Caco-2 (cell line): Measurements from ENCODE around the gene ZNF433. TPM values are rescaled to one million over a fixed set of nuclear protein-coding genes. Genes with fewer than 3 reads are reported as not detected.
"Not testable (repeated sequence)": the region's sequence is repeated elsewhere in the genome, so short reads cannot be mapped to it uniquely, and the experiment has no call there.

ENCODE experiments used
- Bru-seq: library from RNA; stranded (reverse); fragments of 400-500 nt; gene quantifications from one replicate; lab custom pipeline; 2021; lab: Mats Ljungman, UMichigan
- BruChase-seq, 2 experiments: library from RNA; stranded (reverse); fragments of 400-500 nt; gene quantifications; one replicate each; lab custom pipeline; 2021; lab: Mats Ljungman, UMichigan
- BruUV-seq: library from RNA; stranded (reverse); fragments of 400-500 nt; replicated peaks from 2 replicates; lab custom pipeline; 2021; lab: Mats Ljungman, UMichigan
- CTCF ChIA-PET: fragments of 300-600 bp; sonication (Branson Sonifier 250); formaldehyde crosslinking; loops from one replicate; lab custom pipeline; 2022; ENCODE audit warnings: antibody characterized with exemption; lab: Charles Lee
- POLR2A ChIA-PET: fragments of 300-600 bp; sonication (Branson Sonifier 250); formaldehyde crosslinking; loops from one replicate; lab custom pipeline; 2022; ENCODE audit warnings: antibody characterized with exemption; lab: Charles Lee
- DNase-seq, 2 experiments: peaks; one replicate each; pipeline versions ENCODE4 v3.0.0 to v3.0.0-alpha.2; 2020 to 2022
- H3K27me3 ChIP-seq: replicated peaks from 2 replicates; pipeline ENCODE4 v1.6.0; 2011; ENCODE audit warnings: low read length; ENCODE audit not compliant: control insufficient read depth, insufficient read depth
- H3K36me3 ChIP-seq: 2 replicates; pipeline ENCODE4 v1.5.1; 2011; ENCODE audit warnings: low read length; ENCODE audit not compliant: control insufficient read depth, insufficient read depth
- H3K4me1 ChIP-seq: fragments of 250-450 bp; sonication (Bioruptor Pico); 2 replicates; pipeline ENCODE4 v1.5.1; 2020; ENCODE audit warnings: mild to moderate bottlenecking
- H3K4me3 ChIP-seq: 2 replicates; pipeline ENCODE4 v1.5.1; 2011; ENCODE audit warnings: low read depth, mild to moderate bottlenecking, control low read depth, low read length
- H3K9me3 ChIP-seq: fragments of 250-450 bp; sonication (Bioruptor Pico); 2 replicates; pipeline ENCODE4 v1.5.1; 2020; ENCODE audit warnings: mild to moderate bottlenecking, moderate library complexity
- H3K27ac Mint-ChIP-seq: one replicate; pipeline ENCODE4 v1.8.0; 2022; ENCODE audit warnings: mixed read lengths; ENCODE audit not compliant: unreplicated experiment
- H3K27me3 Mint-ChIP-seq: one replicate; pipeline ENCODE4 v1.8.0; 2022; ENCODE audit warnings: mixed read lengths; ENCODE audit not compliant: insufficient read depth, unreplicated experiment
- H3K36me3 Mint-ChIP-seq: one replicate; pipeline ENCODE4 v1.8.0; 2022; ENCODE audit warnings: mild to moderate bottlenecking, mixed read lengths; ENCODE audit not compliant: insufficient read depth, unreplicated experiment
- H3K4me1 Mint-ChIP-seq: one replicate; pipeline ENCODE4 v1.8.0; 2022; ENCODE audit warnings: low read depth, mixed read lengths; ENCODE audit not compliant: unreplicated experiment
- H3K4me3 Mint-ChIP-seq: one replicate; pipeline ENCODE4 v1.8.0; 2022; ENCODE audit warnings: mild to moderate bottlenecking, moderate library complexity, mixed read lengths; ENCODE audit not compliant: unreplicated experiment
- H3K9me3 Mint-ChIP-seq: one replicate; pipeline ENCODE4 v1.8.0; 2022; ENCODE audit warnings: mixed read lengths; ENCODE audit not compliant: unreplicated experiment
- intact Hi-C: fragments of 100-400 bp; cut with micrococcal nuclease; formaldehyde crosslinking; loops from one replicate; pipeline ENCODE4 v1.10.0; 2022; ENCODE audit not compliant: unreplicated experiment
- long read RNA-seq: library from polyadenylated mRNA; stranded (forward); transcript quantifications from one replicate; pipeline ENCODE4 v2.0.0, GENCODE V29; 2022
- total RNA-seq: library from RNA; stranded (reverse); gene quantifications from 2 replicates; pipeline ENCODE4 v1.2.3, GENCODE V29; 2022
- TF ChIP-seq, protein P1 (sequence below), 2 experiments: fragments of 200-600 bp in 1 of 2; IDR thresholded peaks; 1 replicate in 1 of 2; 2 replicates in 1 of 2; pipeline versions ENCODE4 v1.5.1 to v1.8.0; 2011 to 2022; ENCODE audit warnings: antibody characterized with exemption in 1 of 2, control low read depth in 1 of 2, inconsistent platforms in 1 of 2, low read depth in 1 of 2, low read length in 1 of 2, mild to moderate bottlenecking in 1 of 2, moderate library complexity in 1 of 2; ENCODE audit not compliant: insufficient read depth in 1 of 2, severe bottlenecking in 1 of 2, unreplicated experiment in 1 of 2

Gene ZNF433
- total RNA-seq = 0.75 and 1.3 TPM in 2 replicates
- percentile 36 among the genes with signal in this experiment for Bru-seq, nascent RNA
- BruChase-seq, experiment 1, labeled RNA remaining after a 2-hour chase = percentile 46 among the genes with signal in this experiment
- BruChase-seq, experiment 2, labeled RNA remaining after a 6-hour chase = percentile 36 among the genes with signal in this experiment
- long read RNA-seq = 0 reads

DNA sequence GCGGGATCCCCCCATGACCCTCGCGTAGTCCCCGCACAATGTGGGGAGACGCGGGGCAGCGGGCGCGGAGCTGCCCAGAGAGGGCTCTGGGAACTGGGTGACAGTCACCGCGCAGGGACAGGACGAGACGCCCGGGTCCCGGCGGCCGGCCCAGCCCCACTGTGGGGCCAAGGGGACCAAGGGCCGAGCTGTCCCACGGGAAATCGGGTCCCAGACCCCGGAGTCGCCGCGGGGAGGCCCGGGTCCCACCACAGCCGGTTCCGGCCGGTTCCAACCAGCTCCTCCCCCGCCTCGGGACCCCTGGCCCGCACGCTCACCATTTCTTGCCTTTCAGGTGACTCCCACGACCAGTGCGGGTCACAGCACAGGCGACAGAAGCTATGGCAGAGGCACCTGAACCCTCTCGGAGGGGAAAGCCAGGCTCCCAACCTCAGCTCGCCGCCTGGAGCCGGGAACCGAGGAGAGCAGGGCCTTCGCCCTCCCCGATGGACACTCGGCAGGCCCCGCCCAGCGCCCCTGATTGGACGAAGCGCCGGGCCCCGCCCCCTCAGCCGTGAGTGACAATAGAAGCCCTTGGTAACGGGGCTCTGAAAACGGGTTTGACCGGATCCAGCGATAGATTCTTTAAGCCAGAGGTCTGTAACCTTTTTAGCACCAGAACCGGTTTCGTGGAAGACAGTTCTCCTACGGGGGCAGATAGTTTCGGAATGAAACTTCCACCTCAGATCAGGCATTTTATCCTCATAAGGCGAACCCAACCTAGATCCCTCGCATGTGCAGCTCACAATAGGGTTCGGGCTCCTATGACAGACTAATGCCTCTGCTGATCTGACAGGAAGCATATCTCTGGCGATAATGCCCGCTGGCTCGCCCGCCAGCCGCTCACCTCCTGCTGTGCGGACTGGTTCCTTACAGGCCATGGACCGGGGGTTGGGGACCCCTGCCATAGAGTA lies at the start of gene ZNF433:
ZNF433 (minus strand) TSS at position 460 of the 953 bp plus-strand sequence; CDS start at position 320, 140 bp downstream.
- H3K36me3 Mint-ChIP-seq = peaks cover 7% of the 10 kb centered on the region
- BruUV-seq = no TSS peak
- CTCF ChIA-PET = interaction anchor here (0.6 kb wide), 2 partner anchors 17 to 112 kb away, joined by 4 to 6 read pairs; no protein-coding TSS in a partner anchor
- POLR2A ChIA-PET = interaction anchor here (1.1 kb wide), 1 partner anchor 17 kb away, joined by 6 read pairs; the partner anchor contains the start of gene ZNF878
- no peaks in the 10 kb centered on the region for H3K4me1 ChIP-seq
- TF ChIP-seq, protein P1, sequence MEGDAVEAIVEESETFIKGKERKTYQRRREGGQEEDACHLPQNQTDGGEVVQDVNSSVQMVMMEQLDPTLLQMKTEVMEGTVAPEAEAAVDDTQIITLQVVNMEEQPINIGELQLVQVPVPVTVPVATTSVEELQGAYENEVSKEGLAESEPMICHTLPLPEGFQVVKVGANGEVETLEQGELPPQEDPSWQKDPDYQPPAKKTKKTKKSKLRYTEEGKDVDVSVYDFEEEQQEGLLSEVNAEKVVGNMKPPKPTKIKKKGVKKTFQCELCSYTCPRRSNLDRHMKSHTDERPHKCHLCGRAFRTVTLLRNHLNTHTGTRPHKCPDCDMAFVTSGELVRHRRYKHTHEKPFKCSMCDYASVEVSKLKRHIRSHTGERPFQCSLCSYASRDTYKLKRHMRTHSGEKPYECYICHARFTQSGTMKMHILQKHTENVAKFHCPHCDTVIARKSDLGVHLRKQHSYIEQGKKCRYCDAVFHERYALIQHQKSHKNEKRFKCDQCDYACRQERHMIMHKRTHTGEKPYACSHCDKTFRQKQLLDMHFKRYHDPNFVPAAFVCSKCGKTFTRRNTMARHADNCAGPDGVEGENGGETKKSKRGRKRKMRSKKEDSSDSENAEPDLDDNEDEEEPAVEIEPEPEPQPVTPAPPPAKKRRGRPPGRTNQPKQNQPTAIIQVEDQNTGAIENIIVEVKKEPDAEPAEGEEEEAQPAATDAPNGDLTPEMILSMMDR (IDR thresholded peaks at IDR 0.05; ENCODE audit: insufficient read depth in 1 of 2, low read depth in 1 of 2, low read length in 1 of 2, severe bottlenecking in 1 of 2, unreplicated experiment in 1 of 2) = no peak
- peak within 1 kb of the TSS; percentile 75 for H3K4me3 Mint-ChIP-seq
- H3K36me3 ChIP-seq = no peaks in the 10 kb centered on the region
- H3K27ac Mint-ChIP-seq = peak within 1 kb of the TSS; percentile 39
- H3K27me3 Mint-ChIP-seq = no peaks in the 10 kb centered on the region
- peak; percentile 86 to 93 for DNase-seq
- intact Hi-C loops = loop anchor here (5.0 kb wide), 1 partner anchor 153 kb away; no protein-coding TSS in a partner anchor
- H3K27me3 ChIP-seq = no peaks in the 10 kb centered on the region
- peaks cover 6% of the 10 kb centered on the region for H3K4me1 Mint-ChIP-seq
- no peaks in the 10 kb centered on the region for H3K9me3 Mint-ChIP-seq
- no peaks in the 10 kb centered on the region for H3K9me3 ChIP-seq
- H3K4me3 ChIP-seq = peak within 1 kb of the TSS; percentile 51

DNA sequence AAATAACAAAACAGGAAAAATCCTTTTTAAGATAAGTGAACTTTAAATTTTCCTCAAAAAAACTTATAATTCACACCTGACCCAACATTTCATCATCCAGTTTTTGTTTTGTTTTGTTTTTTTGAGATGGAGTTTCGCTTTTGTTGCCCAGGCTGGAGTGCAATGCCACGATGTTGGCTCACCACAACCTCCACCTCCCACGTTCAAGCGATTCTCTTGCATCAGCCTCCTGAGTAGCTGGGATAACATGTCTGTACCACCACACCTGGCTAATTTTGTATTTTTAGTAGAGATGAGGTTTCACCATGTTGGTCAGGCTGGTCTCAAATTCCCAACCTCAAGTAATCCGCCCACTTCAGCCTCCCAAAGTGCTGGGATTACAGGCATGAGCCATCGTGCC lies 47.9 kb upstream of the ZNF433 start:
- POLR2A ChIA-PET, H3K27ac Mint-ChIP-seq, CTCF ChIA-PET, H3K36me3 Mint-ChIP-seq, H3K4me3 ChIP-seq, H3K36me3 ChIP-seq, H3K4me1 Mint-ChIP-seq, H3K9me3 Mint-ChIP-seq, H3K4me1 ChIP-seq, H3K27me3 ChIP-seq, H3K4me3 Mint-ChIP-seq, DNase-seq, intact Hi-C loops, H3K9me3 ChIP-seq, H3K27me3 Mint-ChIP-seq, BruUV-seq: not testable (repeated sequence)

DNA sequence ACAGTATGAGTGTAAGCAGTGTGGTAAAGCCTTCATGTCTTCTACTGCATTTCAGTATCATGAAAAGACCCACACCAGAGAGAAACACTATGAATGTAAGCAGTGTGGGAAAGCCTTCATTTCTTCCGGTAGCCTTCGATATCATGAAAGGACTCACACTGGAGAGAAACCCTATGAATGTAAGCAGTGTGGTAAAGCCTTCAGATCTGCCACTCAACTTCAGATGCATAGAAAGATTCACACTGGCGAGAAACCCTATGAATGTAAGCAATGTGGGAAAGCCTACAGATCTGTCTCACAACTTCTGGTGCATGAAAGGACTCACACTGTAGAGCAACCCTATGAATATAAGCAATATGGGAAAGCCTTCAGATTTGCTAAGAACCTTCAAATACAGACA lies 41.9 kb upstream of the ZNF433 start:
- no peaks in the 10 kb centered on the region for H3K27me3 ChIP-seq
- intact Hi-C loops = no loop called here
- Mint-ChIP-seq H3K4me1 (no peaks in the 10 kb centered on the region), H3K27ac (no peak overlapping the region), H3K4me3 (no peak overlapping the region), H3K36me3 (no peaks in the 10 kb centered on the region), H3K9me3 (peaks cover 29% of the 10 kb centered on the region), H3K27me3 (no peaks in the 10 kb centered on the region)
- H3K36me3 ChIP-seq = no peaks in the 10 kb centered on the region
- TF ChIP-seq, protein P1 (IDR thresholded peaks at IDR 0.05; ENCODE audit: insufficient read depth in 1 of 2, low read depth in 1 of 2, low read length in 1 of 2, severe bottlenecking in 1 of 2, unreplicated experiment in 1 of 2) = no peak
- CTCF ChIA-PET = no interaction called here
- no peak for DNase-seq
- POLR2A ChIA-PET = no interaction called here
- no peak overlapping the region for H3K4me3 ChIP-seq
- no peaks in the 10 kb centered on the region for H3K4me1 ChIP-seq
- no TSS peak for BruUV-seq
- peaks cover 18% of the 10 kb centered on the region for H3K9me3 ChIP-seq

DNA sequence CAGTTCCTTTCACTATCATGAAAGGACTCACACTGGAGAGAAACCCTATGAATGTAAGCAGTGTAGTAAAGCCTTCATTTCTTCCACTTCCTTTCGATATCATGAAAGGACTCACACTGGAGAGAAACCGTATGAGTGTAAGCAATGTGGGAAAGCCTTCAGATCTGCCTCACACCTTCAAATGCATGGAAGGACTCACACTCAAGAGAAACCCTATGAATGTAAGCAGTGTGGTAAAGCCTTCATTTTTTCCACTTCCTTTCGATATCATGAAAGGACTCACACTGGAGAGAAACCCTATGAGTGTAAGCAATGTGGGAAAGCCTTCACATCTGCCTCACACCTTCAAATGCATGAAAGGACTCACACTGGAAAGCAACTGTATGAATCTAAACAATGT lies 40.9 kb upstream of the ZNF433 start:
- peaks cover 18% of the 10 kb centered on the region for H3K9me3 ChIP-seq
- not testable (repeated sequence) for H3K27me3 Mint-ChIP-seq, H3K36me3 ChIP-seq

More for the DNA sequence above, 40.9 kb upstream of the ZNF433 start:
- BruUV-seq, H3K36me3 Mint-ChIP-seq, H3K4me3 Mint-ChIP-seq, H3K27me3 ChIP-seq, H3K27ac Mint-ChIP-seq, H3K4me1 Mint-ChIP-seq, H3K4me3 ChIP-seq, CTCF ChIA-PET, POLR2A ChIA-PET, H3K4me1 ChIP-seq, DNase-seq, intact Hi-C loops: not testable (repeated sequence)
- peaks cover 29% of the 10 kb centered on the region for H3K9me3 Mint-ChIP-seq
